GM19239 (cell line): ENCODE measurements around the gene SLC9A8.

Source experiments
- DNase-seq: peaks from one replicate; pipeline ENCODE4 v3.0.0; 2011; ENCODE audit warnings: low spot score; ENCODE audit not compliant: insufficient read length
- FAIRE-seq: peaks from 2 replicates; lab custom pipeline; 2011; peaks lifted over from hg19 to GRCh38; lab: Jason Lieb, UNC

The SLC9A8 gene

DNA sequence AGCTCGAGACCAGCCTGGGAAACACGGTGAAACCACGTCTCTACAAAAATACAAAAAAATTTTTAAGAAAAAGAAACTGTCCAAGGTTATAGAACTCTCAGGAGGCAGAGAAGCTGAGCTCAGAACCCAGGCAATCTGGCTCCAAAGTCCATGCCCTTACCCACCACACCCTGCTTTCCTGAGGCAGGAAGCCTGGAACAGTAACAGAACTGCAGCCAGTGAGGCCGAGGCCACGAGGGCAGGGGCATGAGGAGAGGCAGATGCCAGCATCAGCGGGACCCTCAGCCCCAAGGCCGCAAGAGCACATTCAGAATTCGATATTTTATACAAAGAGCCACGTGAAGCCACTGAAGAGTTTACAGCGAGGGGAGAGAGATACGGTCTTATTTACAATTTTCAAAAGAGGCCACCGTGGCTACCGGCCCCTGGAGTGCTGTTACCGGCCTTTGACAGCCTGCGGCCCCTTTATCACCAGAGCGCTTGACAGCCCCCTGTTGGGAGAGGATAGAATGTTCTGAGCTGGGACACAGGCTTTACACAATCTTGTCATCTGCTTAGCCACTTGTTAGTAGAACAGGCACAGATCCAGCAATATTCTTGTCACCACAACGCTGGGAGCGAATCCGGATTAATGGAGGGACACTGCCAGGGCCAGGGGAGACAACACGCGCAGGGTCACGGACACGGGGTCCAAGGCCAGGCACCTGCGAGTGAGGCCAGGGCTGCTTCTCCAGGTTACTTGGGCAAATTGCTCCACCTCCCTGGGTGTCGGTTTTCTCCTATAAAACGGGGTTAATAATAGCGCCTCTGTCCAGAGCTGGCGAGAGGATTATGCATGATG lies 97.1 kb downstream of the SLC9A8 start:
- no peak for FAIRE-seq
- DNase-seq: no peak

DNA sequence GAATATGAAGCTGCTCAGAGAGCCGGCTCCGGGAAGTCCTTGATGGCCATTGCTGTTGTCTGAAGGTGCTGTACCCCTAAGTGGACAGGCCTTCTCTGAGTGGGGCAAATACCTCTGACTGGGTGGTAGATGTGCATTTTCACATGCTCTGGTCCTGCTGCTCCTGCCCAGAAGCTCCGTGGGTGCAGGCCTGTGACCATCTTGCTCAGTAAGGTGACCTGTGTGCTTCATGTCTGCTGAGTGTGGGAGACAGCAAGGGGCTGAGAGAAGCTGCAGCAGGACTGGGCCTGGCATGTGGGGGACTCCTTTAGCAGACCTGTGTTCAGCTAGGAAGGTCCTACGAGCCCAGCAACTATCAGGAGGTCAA lies 97.7 kb downstream of the SLC9A8 start:
- DNase-seq (no peak), FAIRE-seq (no peak)

DNA sequence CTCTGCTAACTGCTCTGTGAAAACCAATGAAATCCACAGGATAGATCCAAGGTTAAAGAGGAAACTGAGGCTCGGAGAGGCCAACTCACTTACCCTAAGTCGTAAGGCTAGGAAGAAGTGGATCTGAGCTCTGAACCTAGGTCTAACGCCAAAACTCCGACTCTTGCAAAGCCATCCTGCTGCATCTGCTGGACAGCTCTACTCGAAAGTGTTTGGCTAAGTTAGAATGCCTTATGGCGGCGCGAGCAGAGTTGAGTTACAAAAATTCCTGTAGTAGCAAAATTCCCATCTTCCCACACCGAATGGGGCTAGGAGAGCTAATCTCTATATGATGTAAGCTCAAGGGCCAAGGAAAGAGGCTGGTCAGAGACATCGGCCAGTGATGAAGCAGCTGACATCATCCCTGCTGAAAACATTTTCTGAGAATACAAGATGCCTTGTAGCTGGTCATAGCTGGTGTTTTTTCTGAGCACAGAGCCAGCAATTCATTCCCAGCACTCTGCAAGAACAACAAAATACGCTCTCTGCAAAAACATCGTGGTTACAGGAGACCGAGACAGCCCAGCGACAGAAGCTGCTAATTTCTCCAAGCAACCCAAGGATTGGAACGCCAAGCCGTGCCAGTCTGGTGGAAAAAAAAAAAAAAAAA lies 100.9 kb downstream of the SLC9A8 start:
- FAIRE-seq (no peak), DNase-seq (no peak)

DNA sequence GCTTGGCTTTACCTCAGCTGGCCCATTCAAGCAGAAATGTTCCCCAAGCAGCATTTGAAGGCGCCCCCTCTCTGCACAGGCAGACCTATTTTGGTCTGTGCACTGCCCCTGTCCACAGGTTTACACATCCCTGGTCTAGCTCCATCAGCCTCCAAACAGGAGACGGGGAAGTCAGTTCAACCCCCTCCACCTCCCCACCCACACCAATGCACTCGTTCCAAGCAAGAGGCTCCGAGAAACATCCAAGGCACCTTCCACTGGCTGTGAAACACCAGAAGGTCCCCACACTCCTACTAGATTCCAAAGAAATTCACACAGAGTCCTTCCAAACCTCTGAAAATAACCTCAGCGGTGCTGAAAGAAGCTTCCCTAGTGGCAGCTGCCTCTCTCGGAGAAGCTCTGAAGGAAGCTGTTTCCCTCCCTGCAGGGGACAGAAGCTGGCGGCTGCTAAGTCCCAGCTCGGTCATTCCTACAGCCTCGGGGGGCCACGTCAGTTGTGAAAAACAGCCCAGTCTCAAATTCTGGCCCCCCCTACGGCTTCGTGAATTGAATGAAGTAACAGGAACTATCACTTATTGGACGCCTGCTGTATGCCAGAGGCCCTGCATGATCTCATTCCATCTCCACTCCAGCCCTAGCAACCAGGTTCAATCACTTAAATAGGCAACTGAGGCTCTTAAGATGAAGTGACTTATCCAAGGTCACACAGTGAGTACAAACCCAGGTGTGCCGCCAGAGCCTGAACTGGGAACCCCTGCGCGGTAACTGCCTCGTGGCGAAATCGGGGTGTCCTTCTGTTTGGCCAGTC lies 101.9 kb downstream of the SLC9A8 start:
- FAIRE-seq: no peak
- no peak for DNase-seq

DNA sequence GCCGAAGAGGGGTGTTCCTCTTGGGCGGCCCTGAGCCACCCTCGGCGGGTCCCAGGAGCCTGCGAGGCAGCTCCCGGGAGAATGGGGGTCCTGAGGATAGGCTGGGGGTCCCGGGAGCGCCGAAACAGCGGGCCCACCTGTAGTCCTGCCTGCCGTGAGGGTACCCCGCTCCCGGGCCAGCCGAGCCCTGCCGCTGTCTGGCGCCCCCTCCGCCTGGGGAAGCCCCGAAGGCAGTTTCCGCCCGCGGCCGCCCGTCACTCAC lies 102.4 kb downstream of the SLC9A8 start:
- no peak for FAIRE-seq
- DNase-seq: no peak

DNA sequence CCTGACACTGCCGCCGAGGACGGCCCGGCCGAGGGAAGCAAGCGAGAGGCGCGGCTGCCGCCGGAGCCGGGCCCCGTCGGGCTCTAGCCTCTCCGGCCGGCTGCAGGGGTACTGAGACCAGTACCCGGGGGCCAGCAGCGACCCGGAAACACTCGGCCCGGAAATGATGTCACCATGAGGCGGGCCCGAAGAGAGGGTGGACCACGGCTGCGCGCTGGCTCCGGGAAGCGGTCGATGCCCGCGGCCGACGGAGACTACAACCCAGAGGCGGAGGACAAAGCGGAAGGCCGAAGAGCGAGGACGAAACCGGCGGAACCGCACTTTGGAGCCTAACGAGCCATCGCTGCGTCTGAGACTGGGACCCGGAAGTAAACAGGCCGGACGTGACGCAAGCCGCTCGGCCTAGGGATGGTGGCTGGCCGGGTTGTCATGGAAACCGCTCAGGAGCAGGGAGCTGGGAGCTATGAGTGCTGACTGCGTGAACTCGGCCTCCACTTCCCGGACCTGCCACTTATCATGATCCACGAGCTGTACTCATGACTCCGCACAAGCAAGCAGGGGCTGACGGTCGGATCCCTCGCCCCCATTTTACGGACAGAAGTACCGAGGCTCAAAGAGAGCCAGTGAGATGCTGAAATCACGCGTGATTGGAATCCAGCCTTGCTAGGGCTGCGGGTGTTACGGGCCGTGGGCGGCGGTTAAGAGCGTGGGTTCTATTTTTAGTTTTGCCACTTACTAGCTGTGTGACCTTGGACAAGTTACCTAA lies 102.9 kb downstream of the SLC9A8 start, which contains the start of gene SPATA2:
TSS of gene SPATA2 (minus strand) at position 150 of the 766 bp plus-strand sequence. CDS start 7,039 bp downstream, outside the sequence.
- DNase-seq (peak; percentile 97), FAIRE-seq (peak; percentile 89)

DNA sequence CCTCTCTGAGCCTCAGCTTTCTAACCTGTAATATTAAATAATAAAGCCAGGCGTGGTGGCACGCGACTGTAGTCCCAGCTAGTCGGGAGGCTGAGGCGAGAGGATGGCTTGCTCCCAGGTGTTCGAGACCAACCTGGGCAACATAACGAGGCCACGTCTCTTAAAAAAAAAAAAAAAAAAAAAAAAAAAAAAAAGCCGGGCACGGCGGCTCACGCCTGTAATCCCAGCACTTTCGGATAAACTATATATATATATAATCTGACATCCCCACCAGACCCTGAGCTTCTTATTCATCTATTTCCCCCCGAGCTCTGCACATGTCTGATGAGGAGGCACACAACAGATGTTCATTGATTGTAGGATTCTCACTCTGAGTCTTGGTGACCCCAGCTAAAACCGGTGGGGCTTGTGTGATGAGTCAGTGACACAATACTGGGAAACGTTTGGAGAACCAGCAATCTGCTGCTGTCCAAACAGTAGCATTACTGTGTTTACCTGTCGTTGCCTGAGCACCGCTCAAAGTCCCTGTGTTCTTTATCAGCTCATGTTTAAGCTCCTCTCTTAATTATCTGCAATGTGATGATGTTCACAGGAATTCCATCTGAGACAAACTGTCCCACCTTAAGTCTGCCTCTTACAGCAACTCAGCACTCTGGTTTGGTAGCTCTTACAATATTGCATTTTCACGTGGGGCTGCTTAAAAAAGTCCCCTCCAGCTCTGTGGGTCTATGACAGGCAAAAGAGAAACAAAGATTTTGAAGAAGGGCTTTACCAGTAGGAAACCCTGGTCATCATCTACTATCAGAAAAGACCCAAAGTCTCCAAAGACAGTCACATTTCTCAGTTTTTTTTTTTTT lies 103.7 kb downstream of the SLC9A8 start:
- DNase-seq (no peak), FAIRE-seq (no peak)

DNA sequence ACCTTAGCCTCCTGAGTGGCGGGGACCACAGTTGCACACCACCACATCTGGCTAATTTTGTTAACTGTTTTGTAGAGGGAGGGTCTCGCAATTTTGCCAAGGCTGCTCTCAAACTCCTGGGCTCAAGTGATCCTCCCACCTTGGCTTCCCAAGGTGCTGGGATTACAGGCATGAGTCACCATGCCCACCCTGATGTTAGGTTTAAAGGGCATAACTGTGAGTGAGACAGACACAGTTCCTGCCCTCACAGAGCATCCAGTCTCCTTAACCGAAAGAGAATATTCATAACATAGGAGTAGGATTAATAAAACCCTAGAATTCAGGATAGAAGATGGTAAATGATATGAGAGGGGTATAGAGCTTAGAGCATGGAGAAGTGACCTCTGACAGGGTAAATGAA lies 105.8 kb downstream of the SLC9A8 start:
- FAIRE-seq: no peak
- DNase-seq: no peak

DNA sequence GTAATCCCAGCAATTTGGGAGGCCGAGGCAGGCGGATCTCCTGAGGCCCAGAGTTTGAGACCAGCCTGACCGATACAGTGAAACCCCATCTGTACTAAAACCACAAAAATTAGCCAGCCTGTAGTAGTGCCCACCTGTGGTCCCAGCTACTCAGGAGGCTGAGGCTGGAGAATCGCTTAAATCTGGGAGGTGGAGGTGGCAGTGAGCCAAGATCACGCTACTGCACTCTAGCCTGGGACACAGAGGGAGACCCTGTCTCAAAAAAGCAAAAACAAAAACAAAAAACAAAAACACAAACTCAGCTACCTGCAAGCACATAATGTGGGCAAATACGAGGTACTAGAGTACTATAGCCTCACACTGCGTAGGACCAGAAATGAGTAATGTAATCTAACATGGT lies 106.4 kb downstream of the SLC9A8 start:
- DNase-seq (no peak), FAIRE-seq (no peak)

DNA sequence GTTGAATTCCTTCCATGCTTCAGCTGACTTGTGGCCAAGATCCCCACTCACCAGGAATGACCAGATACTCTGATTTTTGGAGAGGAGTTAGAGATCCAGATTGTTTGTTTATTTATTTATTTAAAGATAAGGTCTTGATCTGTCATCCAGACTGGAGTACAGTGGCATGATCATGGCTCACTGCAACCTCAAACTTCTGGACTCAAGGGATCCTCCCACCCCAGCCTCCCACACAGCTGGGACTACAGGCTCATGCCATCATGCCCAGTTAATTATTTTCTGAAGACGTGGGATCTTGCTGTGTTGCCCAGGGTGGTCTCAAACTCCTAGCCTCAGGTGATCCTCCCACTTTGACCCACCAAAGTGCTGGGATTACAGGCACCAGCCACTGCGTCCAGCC lies 106.8 kb downstream of the SLC9A8 start:
- FAIRE-seq (no peak), DNase-seq (no peak)

DNA sequence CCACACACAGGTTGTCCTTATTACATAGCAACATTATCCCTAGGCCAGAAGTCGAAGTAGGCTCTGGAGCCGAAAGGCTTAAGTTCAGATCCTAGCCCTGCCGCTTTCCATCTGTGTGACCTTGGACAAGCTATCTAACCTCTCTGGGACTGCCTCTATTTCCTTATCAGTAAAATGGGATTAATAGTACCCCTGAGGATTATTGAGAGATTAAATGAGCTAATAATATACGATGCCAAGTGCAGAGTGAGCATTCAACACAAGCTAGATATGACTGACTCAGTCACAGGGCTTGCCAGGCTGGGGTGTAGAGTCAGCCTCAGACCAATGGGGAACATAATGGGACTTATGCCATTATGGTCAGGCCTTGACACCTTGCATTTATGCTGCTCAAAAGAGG lies 111.6 kb downstream of the SLC9A8 start:
- no peak for DNase-seq
- FAIRE-seq: no peak

DNA sequence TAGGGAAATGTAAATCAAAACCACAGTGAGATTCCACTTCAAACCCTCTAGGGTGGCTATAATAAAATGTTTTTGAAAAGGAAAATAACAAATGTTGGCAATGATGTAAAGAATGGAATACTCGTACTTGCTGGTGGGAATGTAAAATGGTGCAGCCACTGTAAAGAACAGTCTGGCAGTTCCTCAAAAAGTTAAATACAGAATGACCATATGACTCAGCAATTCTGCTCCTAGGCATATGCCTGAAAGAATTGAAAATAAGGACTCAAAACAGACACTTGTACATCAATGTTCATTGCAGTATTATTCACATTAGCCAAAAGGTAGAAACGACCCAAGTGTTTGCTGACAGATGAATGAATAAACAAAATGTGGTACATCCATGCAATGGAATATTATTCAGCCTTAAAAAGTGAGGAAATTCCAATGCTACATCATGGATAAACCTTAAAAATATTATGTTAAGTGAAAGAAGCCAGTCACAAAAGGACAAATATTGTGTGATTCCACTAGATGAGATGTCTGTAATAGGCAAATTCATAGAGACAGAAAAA lies 113.3 kb downstream of the SLC9A8 start:
- no peak for DNase-seq
- FAIRE-seq: no peak

DNA sequence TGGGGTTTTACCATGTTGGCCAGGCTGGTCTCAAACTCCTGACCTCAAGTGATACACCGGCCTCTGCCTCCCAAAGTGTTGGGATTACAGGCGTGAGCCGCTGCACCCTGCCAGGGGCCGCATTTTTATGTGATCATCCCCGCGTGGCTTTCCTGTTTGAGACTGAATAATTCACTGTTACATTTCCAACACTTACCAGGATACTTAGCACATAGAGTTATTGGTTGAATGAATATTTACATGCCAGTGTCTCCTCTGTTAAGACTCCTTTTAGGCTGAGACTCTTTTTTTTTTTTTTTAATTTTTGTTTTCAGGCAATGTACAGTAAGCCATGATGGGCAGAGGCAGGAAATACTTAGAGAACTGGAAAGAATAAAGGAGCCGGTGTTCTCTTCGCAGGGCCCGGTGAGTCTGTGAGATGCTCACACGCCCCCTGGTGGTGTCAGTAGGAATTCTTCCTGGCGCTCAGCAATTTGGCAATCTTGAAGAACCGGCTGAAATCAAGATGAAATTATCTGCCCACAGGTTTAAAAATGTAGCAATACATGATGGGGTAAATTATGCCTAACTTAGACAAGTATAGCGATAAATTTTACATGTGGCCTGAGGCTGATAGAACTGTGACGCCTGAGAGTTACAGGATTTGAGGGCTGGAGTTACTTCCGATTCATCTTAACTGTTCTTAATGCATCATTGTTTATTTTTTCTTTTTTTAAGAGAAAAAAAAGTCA lies 115.9 kb downstream of the SLC9A8 start:
- FAIRE-seq (peak; percentile 90), DNase-seq (peak; percentile 73)

DNA sequence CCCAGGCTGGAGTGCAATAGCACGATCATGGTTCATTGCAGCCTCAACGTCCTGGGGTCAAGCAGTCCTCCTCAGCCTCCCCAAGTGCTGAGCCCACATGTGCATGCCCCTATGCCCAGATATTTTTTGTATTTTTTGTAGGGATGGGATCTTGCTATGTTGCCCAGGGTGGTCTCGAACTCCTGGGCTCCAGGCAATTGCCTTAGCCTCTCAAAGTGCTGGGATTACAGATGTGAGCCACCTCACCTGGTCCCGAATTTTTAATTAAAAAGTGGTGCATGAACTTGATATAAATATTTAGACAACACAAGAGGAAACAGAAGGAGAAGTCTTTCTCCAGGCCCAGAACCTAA lies 116.5 kb downstream of the SLC9A8 start:
- FAIRE-seq: no peak

DNA sequence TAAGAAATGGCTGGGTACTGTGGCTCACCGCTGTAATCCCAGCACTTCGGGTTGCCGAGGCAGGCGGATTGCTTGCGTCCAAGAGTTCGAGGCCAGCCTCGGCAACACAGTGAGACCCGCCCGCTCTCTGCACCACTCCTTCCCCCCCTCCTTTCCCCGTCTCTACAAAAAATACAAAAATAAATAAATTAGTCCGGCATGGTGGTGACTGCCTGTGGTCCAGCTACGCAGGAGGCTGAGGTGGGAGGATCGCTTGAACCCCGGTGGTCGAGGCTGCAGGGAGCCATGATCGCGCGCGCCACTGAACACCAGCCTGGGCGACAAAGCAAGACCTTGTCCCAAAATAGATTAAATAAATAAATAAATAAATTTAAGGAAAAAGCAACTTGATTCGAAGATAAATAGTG lies 123.1 kb downstream of the SLC9A8 start:
- DNase-seq (no peak), FAIRE-seq (no peak)

More for the DNA sequence above, 116.5 kb downstream of the SLC9A8 start:
- DNase-seq: no peak

DNA sequence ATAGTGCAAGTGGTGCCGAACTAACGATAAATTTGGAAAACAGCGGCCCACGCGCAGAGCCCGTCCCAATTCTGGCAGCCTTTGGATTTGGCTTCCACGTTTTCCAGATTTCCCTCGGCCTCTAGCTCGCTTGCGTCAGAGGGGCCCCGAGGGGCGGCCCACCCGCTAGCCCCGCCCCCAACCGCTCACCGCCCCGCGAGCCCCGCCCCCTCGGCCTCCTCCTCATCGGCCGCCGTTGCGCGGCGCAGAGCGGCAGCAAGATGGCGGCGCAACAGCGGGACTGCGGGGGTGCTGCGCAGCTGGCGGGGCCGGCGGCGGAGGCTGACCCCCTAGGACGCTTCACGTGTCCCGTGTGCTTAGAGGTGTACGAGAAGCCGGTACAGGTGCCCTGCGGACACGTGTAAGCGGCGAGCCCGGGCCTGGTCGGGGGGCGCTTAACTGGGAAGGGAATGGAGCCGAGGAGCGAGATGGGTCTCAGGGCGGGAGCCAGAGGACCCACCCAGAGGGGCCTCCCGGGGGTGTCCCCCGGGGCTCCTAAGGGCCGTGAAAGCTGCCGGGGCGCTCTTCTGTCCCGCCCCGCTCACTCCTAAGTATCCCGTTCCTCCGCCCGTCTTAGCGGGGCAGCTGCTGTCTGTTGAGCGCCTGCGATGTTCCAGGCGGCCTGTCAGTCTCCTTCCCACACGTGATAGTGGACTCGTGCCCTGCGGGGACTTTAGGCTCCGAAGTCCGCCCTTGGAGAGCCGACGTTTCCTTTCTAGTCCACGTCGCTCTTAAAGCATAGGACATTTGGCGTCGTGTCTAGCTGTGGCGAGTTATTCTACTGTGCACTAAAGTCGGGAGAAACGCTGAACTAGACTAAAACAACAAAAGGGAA lies 123.8 kb downstream of the SLC9A8 start, which contains the start of gene RNF114:
TSS of gene RNF114 (plus strand) at position 245 of the 874 bp plus-strand sequence. CDS start at position 261, 16 bp downstream.
- FAIRE-seq: peak; percentile 57
- DNase-seq: peak; percentile 90
